Stomach (tissue), 9 donors: ENCODE data around the gene CMC4. TPM values are rescaled to one million over a fixed set of nuclear protein-coding genes. Genes with fewer than 3 reads are reported as not detected.
A peak's percentile ranks its signal among the peaks of the same experiment; 100 is the strongest.

Experiments used
- DNase-seq, 2 donors: peaks; one replicate each; pipeline versions ENCODE4 v3.0.0 to v3.0.0-alpha.2; 2013 to 2019
- H3K27ac ChIP-seq, 5 donors: fragments of 200-600 bp in 4 of 5; sonication (generic) in 4 of 5; one replicate each; pipeline ENCODE4 v1.5.1; 2013 to 2019; ENCODE audit warnings: mild to moderate bottlenecking in 1 of 5, moderate library complexity in 1 of 5
- H3K27me3 ChIP-seq, 3 donors: fragments of 200-600 bp; sonication (generic); one replicate each; pipeline ENCODE4 v1.5.1; 2017 to 2019; ENCODE audit warnings: mixed run types in 1 of 3
- H3K36me3 ChIP-seq, 4 donors: fragments of 200-600 bp; sonication (generic); 1 replicate in 3 of 4; 2 replicates in 1 of 4; pipeline ENCODE4 v1.5.1; 2016 to 2019
- H3K4me1 ChIP-seq, 4 donors: fragments of 200-600 bp; sonication (generic); one replicate each; pipeline ENCODE4 v1.5.1; 2016 to 2019
- H3K4me3 ChIP-seq, 4 donors: fragments of 200-600 bp; sonication (generic) in 3 of 4; one replicate each; pipeline ENCODE4 v1.5.1; 2016 to 2019; ENCODE audit warnings: mild to moderate bottlenecking in 1 of 4
- H3K9me3 ChIP-seq, 4 donors: fragments of 200-600 bp; sonication (generic); one replicate each; pipeline ENCODE4 v1.5.1; 2016 to 2019
- EP300 ChIP-seq: sonication (generic); formaldehyde crosslinking; IDR thresholded peaks from one replicate; pipeline ENCODE4 v1.6.1; 2017; ENCODE audit warnings: antibody characterized with exemption
- POLR2A ChIP-seq, 4 donors: fragments of 450-650 bp; IDR thresholded peaks; one replicate each; pipeline ENCODE4 v1.6.1; 2016; ENCODE audit warnings: antibody characterized with exemption in 4 of 4, control low read depth in 2 of 4, mild to moderate bottlenecking in 1 of 4, moderate library complexity in 1 of 4
- POLR2AphosphoS5 ChIP-seq, 3 donors: sonication (generic); formaldehyde crosslinking; IDR thresholded peaks; one replicate each; pipeline ENCODE4 v1.6.1; 2016; ENCODE audit warnings: antibody characterized with exemption in 3 of 3
- WGBS, 5 donors: extraction: QIAGEN DNeasy Blood & Tissue Kit in 3 of 5; methylation state at CpG; one replicate each; pipeline versions ENCODE4 v1.1.5 to v1.1.7; 2013 to 2018; 5-methylcytosine and 5-hydroxymethylcytosine counted together
- intact Hi-C: fragments of 100-400 bp; cut with DNase I; formaldehyde crosslinking; loops from one replicate; pipeline ENCODE4 v1.15.1; 2023; ENCODE audit warnings: low total_unique reads
- polyA plus RNA-seq, 3 donors: library from polyadenylated mRNA; stranded (reverse); fragments of 200-250 nt; gene quantifications; one replicate each; pipeline ENCODE4 v1.2.3, GENCODE V29; 2013
- total RNA-seq, 5 donors: library from RNA; depleted of rRNA; stranded (reverse); fragments of >200 nt; gene quantifications; one replicate each; pipeline versions ENCODE4 v1.1.0 to v1.2.3, GENCODE V29; 2014 to 2016
- TF ChIP-seq, protein P1 (sequence below), 7 experiments: fragments of 450-650 bp in 4 of 7; fragments of 200-600 bp in 3 of 7; sonication (generic) in 3 of 7; IDR thresholded peaks; one replicate each; pipeline ENCODE4 v1.5.1; 2016 to 2019; ENCODE audit warnings: antibody characterized with exemption in 7 of 7, control low read depth in 2 of 7, mild to moderate bottlenecking in 1 of 7
- donor health status: healthy with polysubstance abuse.
- donor health status: Bipolar disorder and iron deficiency.
- donor health status: healthy.

CMC4 gene
- total and polyA plus RNA-seq, 8 donors = 1.3 to 22.8 (median 21.0) TPM; not detected in 1

DNA sequence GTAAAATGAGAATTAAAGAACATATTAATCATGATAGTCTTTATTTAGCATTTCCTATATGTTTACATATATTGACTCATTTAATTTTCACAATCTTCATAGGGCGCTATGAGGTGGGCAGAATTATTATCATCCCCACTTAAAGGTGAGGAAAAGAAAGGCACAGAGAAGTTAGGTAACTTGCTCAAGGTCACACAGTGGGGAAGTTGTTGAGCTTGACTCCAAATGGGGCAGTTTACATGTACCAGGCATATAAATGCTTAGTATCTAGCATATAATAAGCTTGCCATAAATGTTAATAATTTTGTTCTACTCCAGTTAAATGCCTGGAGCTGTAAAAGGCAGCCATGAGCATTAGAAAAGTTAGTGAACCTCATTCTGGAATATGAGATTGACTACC is 1.5 kb downstream of the CMC4 start:
- Histone ChIP-seq H3K4me1 (peaks cover 0 to 36% (median 15%) of the 10 kb centered on the region in 4 donors), H3K27me3 (no peaks in the 10 kb centered on the region), H3K36me3 (no peaks in the 10 kb centered on the region), H3K9me3 (peaks cover 0 to 4% (median 0%) of the 10 kb centered on the region in 4 donors), H3K4me3 (peak overlapping the region in 3 of 4 donors; percentile 44 to 64 (median 55)), H3K27ac (no peak overlapping the region)
- TF ChIP-seq EP300 (no peak), POLR2AphosphoS5 (IDR thresholded peaks at IDR 0.05) (no peak), POLR2A (IDR thresholded peaks at IDR 0.05) (no peak)
- TF ChIP-seq, protein P1, sequence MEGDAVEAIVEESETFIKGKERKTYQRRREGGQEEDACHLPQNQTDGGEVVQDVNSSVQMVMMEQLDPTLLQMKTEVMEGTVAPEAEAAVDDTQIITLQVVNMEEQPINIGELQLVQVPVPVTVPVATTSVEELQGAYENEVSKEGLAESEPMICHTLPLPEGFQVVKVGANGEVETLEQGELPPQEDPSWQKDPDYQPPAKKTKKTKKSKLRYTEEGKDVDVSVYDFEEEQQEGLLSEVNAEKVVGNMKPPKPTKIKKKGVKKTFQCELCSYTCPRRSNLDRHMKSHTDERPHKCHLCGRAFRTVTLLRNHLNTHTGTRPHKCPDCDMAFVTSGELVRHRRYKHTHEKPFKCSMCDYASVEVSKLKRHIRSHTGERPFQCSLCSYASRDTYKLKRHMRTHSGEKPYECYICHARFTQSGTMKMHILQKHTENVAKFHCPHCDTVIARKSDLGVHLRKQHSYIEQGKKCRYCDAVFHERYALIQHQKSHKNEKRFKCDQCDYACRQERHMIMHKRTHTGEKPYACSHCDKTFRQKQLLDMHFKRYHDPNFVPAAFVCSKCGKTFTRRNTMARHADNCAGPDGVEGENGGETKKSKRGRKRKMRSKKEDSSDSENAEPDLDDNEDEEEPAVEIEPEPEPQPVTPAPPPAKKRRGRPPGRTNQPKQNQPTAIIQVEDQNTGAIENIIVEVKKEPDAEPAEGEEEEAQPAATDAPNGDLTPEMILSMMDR (IDR thresholded peaks at IDR 0.05) = no peak
- intact Hi-C loops = no loop called here
- DNase-seq = no peak
- WGBS, 5 donors = 47 to 85% (median 75%) methylated on average over 1 of the region's 1 CpG

DNA sequence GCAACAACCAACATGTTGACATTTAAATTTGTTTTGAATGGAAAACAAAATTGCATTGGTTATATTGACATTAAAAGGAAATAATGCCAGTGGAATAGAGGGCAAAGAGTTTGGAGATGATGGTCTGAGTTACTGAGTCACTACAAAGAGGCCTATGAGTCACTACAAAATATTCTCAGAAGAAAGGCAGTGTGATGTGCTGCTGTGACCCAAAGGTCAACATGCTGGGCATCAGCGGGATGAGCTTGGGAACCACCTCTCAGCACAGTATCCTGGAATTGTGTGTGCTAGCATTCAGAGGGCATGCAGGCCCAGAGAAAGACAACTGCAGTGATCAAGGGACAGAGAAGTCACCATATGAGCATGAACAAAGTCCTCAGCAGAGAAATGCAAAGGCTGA is 2.8 kb downstream of the CMC4 start:
- intact Hi-C loops = no loop called here
- Histone ChIP-seq H3K4me1 (peaks cover 0 to 31% (median 14%) of the 10 kb centered on the region in 4 donors), H3K27me3 (no peaks in the 10 kb centered on the region), H3K4me3 (no peak overlapping the region), H3K27ac (no peak overlapping the region), H3K9me3 (peaks cover 0 to 4% (median 0%) of the 10 kb centered on the region in 4 donors), H3K36me3 (no peaks in the 10 kb centered on the region)
- WGBS, 5 donors = 53 to 83% (median 72%) methylated on average over 1 of the region's 1 CpG
- TF ChIP-seq POLR2AphosphoS5 (IDR thresholded peaks at IDR 0.05) (no peak), EP300 (no peak), POLR2A (IDR thresholded peaks at IDR 0.05) (no peak)
- TF ChIP-seq, protein P1 (IDR thresholded peaks at IDR 0.05) = no peak
- no peak for DNase-seq

DNA sequence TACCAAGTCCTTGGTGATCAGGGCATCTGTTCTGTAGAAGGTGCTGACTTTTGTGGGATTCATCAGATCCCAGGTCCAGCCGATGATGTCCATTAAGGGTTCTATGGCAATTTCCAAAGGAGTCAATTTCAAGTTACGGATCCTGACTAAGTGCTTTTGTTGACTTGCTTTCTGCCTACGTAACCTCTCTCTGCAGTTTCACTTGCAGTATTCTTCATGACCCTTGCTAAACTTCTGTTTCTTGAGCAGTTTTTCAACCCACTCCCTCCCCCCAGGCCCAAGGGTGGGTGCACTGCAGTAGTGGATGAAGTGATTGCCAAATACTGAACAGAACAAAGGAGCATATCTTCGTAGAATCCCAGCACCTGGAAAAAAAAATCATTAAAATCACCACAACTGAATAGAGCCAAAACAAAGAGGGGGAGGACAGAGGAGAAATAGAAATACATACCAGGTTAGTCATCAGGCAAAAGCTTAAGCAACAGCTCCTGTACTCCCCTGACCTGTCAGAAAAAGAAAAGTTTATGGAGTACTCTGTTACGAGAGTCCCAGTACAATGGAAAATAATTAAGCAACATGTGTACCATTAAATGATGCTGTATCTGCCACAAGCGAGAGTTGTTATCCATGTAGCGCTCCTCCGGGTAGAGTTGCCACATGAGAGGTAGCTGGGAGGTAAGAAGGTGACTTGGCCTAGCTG is 5.8 kb downstream of the CMC4 start:
- intact Hi-C loops = no loop called here
- 75 to 88% (median 85%) methylated on average over 8 of the region's 8 CpGs for WGBS, 5 donors
- H3K4me1 ChIP-seq = peaks cover 0 to 19% (median 9%) of the 10 kb centered on the region in 4 donors
- TF ChIP-seq, protein P1 (IDR thresholded peaks at IDR 0.05) = no peak
- TF ChIP-seq POLR2A (IDR thresholded peaks at IDR 0.05) = no peak
- no peak for TF ChIP-seq POLR2AphosphoS5 (IDR thresholded peaks at IDR 0.05)
- TF ChIP-seq EP300 = no peak
- H3K4me3 ChIP-seq = no peak overlapping the region
- DNase-seq = no peak
- peaks cover 0 to 16% (median 9%) of the 10 kb centered on the region in 4 donors for H3K36me3 ChIP-seq
- no peaks in the 10 kb centered on the region for H3K9me3 ChIP-seq
- H3K27ac ChIP-seq = no peak overlapping the region
- H3K27me3 ChIP-seq = no peaks in the 10 kb centered on the region

DNA sequence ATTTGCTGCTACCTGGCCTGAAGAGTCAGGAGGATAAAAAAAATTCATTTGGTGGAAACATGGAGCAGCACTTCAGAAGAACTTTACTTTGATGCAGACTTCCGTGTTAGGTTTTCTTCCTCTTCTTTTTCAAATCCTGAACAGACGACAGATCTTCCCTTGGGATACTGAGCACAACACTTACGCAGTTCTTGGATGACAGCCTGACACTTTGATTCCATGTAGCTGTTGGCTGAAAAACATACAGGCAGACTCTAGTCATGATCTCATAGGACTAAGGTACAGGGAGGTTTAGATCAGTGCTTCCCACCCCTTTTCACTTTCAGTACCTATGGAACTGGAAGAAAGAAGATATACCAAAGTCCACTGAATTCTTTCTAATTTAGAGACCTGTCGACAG is 9.2 kb downstream of the CMC4 start:
- intact Hi-C loops = no loop called here
- Histone ChIP-seq H3K36me3 (peaks cover 0 to 23% (median 10%) of the 10 kb centered on the region in 4 donors), H3K27ac (no peak overlapping the region), H3K9me3 (no peaks in the 10 kb centered on the region), H3K4me3 (no peak overlapping the region), H3K4me1 (peaks cover 0 to 9% (median 2%) of the 10 kb centered on the region in 4 donors), H3K27me3 (no peaks in the 10 kb centered on the region)
- 81 to 85% (median 83%) methylated on average over 4 of the region's 4 CpGs for WGBS, 5 donors
- peak in 1 of 2 donors; percentile 20 for DNase-seq
- no peak for TF ChIP-seq EP300
- TF ChIP-seq, protein P1 (IDR thresholded peaks at IDR 0.05) = no peak
- TF ChIP-seq POLR2A (IDR thresholded peaks at IDR 0.05) = no peak
- no peak for TF ChIP-seq POLR2AphosphoS5 (IDR thresholded peaks at IDR 0.05)
